K562 (cell line): ENCODE data around the gene GPR4. TPM values are rescaled to one million over a fixed set of nuclear protein-coding genes. Genes with fewer than 3 reads are reported as not detected.

ENCODE experiments used
- ATAC-seq: fragments of 200-7000 bp; cut with Tn5 transposase; 3 replicates; pipeline ENCODE4 v1.9.1; 2020; ENCODE audit warnings: moderate library complexity
- BruUV-seq: library from RNA; stranded (reverse); fragments of 400-500 nt; replicated peaks from 2 replicates; lab custom pipeline; 2021; lab: Mats Ljungman, UMichigan
- CTCF ChIA-PET: fragments of 300-600 bp; formaldehyde crosslinking; extraction: SDS; loops from one replicate; lab custom pipeline; 2021; ENCODE audit warnings: low intra/inter-chr PET ratio; lab: Yijun Ruan, JAX
- POLR2A ChIA-PET: fragments of 300-600, 350-650 bp; sonication (Branson Sonifier 250); formaldehyde crosslinking; extraction: SDS; loops from one replicate; lab custom pipeline; 2021; ENCODE audit warnings: antibody characterized with exemption, inconsistent platforms; lab: Yijun Ruan, JAX
- DNase-seq, 4 experiments: peaks; one replicate each; pipeline versions ENCODE4 v3.0.0 to v3.0.0-alpha.2; 2011 to 2018; ENCODE audit warnings: low spot score in 3 of 4, mixed read lengths in 3 of 4; ENCODE audit errors: extremely low read depth in 1 of 4
- FAIRE-seq: peaks from 2 replicates; lab custom pipeline; 2011; peaks lifted over from hg19 to GRCh38; lab: Jason Lieb, UNC
- H2AFZ ChIP-seq: 2 replicates; pipeline ENCODE4 v1.6.0; 2011; ENCODE audit warnings: low read depth, low read length, control low read depth, inconsistent platforms
- H3K27ac ChIP-seq: fragments of 200-600 bp; 3 replicates; pipeline ENCODE4 v1.8.0; 2011; ENCODE audit warnings: low read depth, mild to moderate bottlenecking, control low read depth, inconsistent platforms, low read length, moderate library complexity, mixed read lengths; ENCODE audit errors: extremely low read depth
- H3K27me3 ChIP-seq, 2 experiments: fragments of 300-600 bp in 1 of 2; 2 replicates in 1 of 2; 3 replicates in 1 of 2; pipeline versions ENCODE4 v1.6.0 to v1.8.0; 2011; ENCODE audit warnings: inconsistent platforms in 2 of 2, low read length in 2 of 2, mild to moderate bottlenecking in 1 of 2, mixed read lengths in 1 of 2, moderate library complexity in 1 of 2; ENCODE audit not compliant: control insufficient read depth in 2 of 2, insufficient read depth in 2 of 2
- H3K36me3 ChIP-seq: fragments of 300-600 bp; 3 replicates; pipeline ENCODE4 v1.8.0; 2011; ENCODE audit warnings: mild to moderate bottlenecking, low read length, inconsistent platforms; ENCODE audit not compliant: control insufficient read depth, insufficient read depth
- H3K4me1 ChIP-seq, 2 experiments: fragments of 200-600 bp in 1 of 2; replicated peaks in 1 of 2; 2 replicates in 1 of 2; 3 replicates in 1 of 2; pipeline versions ENCODE4 v1.5.1 to v1.8.0; 2011; ENCODE audit warnings: inconsistent platforms in 2 of 2, low read length in 2 of 2, mild to moderate bottlenecking in 1 of 2, mixed read lengths in 1 of 2, moderate library complexity in 1 of 2; ENCODE audit not compliant: control insufficient read depth in 2 of 2, insufficient read depth in 2 of 2
- H3K4me2 ChIP-seq: 2 replicates; pipeline ENCODE4 v1.6.1; 2011; ENCODE audit warnings: low read length, control low read depth, inconsistent platforms, mixed read lengths; ENCODE audit not compliant: insufficient read depth
- H3K4me3 ChIP-seq: fragments of 200-600 bp; sonication (generic), shearing (Covaris generic); 2 replicates; pipeline ENCODE4 v1.5.1; 2016; ENCODE audit warnings: control low read depth, inconsistent platforms
- H3K79me2 ChIP-seq: fragments of 200-600 bp; 3 replicates; pipeline ENCODE4 v1.8.0; 2011; ENCODE audit warnings: low read length, inconsistent platforms; ENCODE audit not compliant: control insufficient read depth, insufficient read depth
- H3K9ac ChIP-seq, 2 experiments: 2 replicates each; pipeline versions ENCODE4 v1.6.0 to v1.6.1; 2011; ENCODE audit warnings: low read depth in 2 of 2, low read length in 2 of 2, control low read depth in 1 of 2, inconsistent platforms in 1 of 2, mild to moderate bottlenecking in 1 of 2, mixed read lengths in 1 of 2; ENCODE audit not compliant: insufficient read depth in 1 of 2
- H3K9me1 ChIP-seq: one replicate; pipeline ENCODE4 v1.6.0; 2011; ENCODE audit warnings: inconsistent platforms, mild to moderate bottlenecking, low read length, moderate library complexity; ENCODE audit not compliant: control insufficient read depth, insufficient read depth
- H3K9me3 ChIP-seq: replicated peaks from 2 replicates; pipeline ENCODE4 v1.5.1; 2011; ENCODE audit warnings: low read depth, low read length, inconsistent platforms; ENCODE audit not compliant: control insufficient read depth, insufficient read depth
- H4K20me1 ChIP-seq: replicated peaks from 2 replicates; pipeline ENCODE4 v1.6.1; 2011; ENCODE audit warnings: low read length, inconsistent platforms, mixed read lengths; ENCODE audit not compliant: control insufficient read depth, insufficient read depth
- EZH2 ChIP-seq: IDR thresholded peaks from 2 replicates; pipeline ENCODE4 v1.6.1; 2012; ENCODE audit warnings: low read depth, mild to moderate bottlenecking, inconsistent platforms, low read length, borderline replicate concordance
- GTF2E2 ChIP-seq: fragments of 200-800 bp; sonication (Bioruptor generic); IDR thresholded peaks from 2 replicates; pipeline ENCODE4 v1.6.1; 2016; ENCODE audit warnings: missing genetic modification characterization, missing compliant biosample characterization
- RB1 ChIP-seq: fragments of 450-650 bp; IDR thresholded peaks from 2 replicates; pipeline ENCODE4 v1.6.1; 2017; ENCODE audit warnings: low read depth, mild to moderate bottlenecking
- ZBTB12 ChIP-seq: fragments of 250-450 bp; sonication (Bioruptor Pico); IDR thresholded peaks from 2 replicates; pipeline ENCODE4 v1.4.0; 2020
- ZNF232 ChIP-seq: sonication (generic); formaldehyde crosslinking; IDR thresholded peaks from 2 replicates; pipeline ENCODE4 v1.8.0; 2022; ENCODE audit warnings: mild to moderate bottlenecking, missing genetic modification reagents
- WGBS: fragments of 100-300 bp; shearing (Covaris generic); methylation state at CpG from one replicate; pipeline ENCODE4 v1.1.6; 2016; ENCODE audit warnings: low coverage, mixed read lengths; ENCODE audit not compliant: insufficient coverage; ENCODE audit errors: missing lambda C conversion rate; 5-methylcytosine and 5-hydroxymethylcytosine counted together
- in situ Hi-C: fragments of 300-500 bp; cut with MboI; formaldehyde crosslinking; loops from 4 replicates; pipeline ENCODE4 v1.15.0; 2018; ENCODE audit warnings: inconsistent platforms, mixed read lengths
- intact Hi-C: fragments of 100-400 bp; cut with micrococcal nuclease; formaldehyde crosslinking; loops from 2 replicates; pipeline ENCODE4 v1.14.2; 2022
- polyA plus RNA-seq, 8 experiments: library from polyadenylated mRNA; depleted of rRNA in 4 of 8; stranded (reverse) in 5 of 8; unstranded in 3 of 8; fragments of >200 nt; fragmentation: Nextera tagmentation in 2 of 8; fragmentation: Illumina TruSeq in 1 of 8; extraction: Ambion mirVana in 2 of 8; extraction: Trizol in 1 of 8; gene quantifications; 2 replicates each; pipeline versions ENCODE4 v1.2.1 to v1.2.3, GENCODE V29; 2011 to 2014; ENCODE audit warnings: inconsistent platforms in 1 of 8, missing spikeins in 1 of 8
- total RNA-seq, 7 experiments: library from RNA; depleted of rRNA in 6 of 7; stranded (reverse); fragments of >200 nt in 6 of 7; fragmentation: Illumina TruSeq in 2 of 7; extraction: Trizol in 2 of 7; gene quantifications; 2 replicates each; pipeline versions ENCODE4 v1.2.1 to v1.2.3, GENCODE V29; 2011 to 2021; ENCODE audit warnings: low replicate concordance in 1 of 7
- TF ChIP-seq, protein P1 (sequence below), 2 experiments: fragments of 450-650 bp in 1 of 2; sonication (generic) in 1 of 2; formaldehyde crosslinking in 1 of 2; IDR thresholded peaks; 2 replicates each; pipeline versions ENCODE4 v1.7.1 to v1.9.0; 2016 to 2022; ENCODE audit warnings: inconsistent platforms in 1 of 2, mild to moderate bottlenecking in 1 of 2, missing genetic modification reagents in 1 of 2
- TF ChIP-seq, protein P2 (sequence below): IDR thresholded peaks from 3 replicates; pipeline ENCODE4 v1.6.1; 2011; ENCODE audit warnings: borderline replicate concordance, mild to moderate bottlenecking; ENCODE audit not compliant: insufficient read length, insufficient read depth

GPR4 gene
- total and polyA plus RNA-seq, 9 of the 15 experiments (the other 6 are each of a cell fraction or from before 2014, with no cell fraction given) = 0.03 to 0.09 (median 0.04) TPM; not detected in 5

DNA sequence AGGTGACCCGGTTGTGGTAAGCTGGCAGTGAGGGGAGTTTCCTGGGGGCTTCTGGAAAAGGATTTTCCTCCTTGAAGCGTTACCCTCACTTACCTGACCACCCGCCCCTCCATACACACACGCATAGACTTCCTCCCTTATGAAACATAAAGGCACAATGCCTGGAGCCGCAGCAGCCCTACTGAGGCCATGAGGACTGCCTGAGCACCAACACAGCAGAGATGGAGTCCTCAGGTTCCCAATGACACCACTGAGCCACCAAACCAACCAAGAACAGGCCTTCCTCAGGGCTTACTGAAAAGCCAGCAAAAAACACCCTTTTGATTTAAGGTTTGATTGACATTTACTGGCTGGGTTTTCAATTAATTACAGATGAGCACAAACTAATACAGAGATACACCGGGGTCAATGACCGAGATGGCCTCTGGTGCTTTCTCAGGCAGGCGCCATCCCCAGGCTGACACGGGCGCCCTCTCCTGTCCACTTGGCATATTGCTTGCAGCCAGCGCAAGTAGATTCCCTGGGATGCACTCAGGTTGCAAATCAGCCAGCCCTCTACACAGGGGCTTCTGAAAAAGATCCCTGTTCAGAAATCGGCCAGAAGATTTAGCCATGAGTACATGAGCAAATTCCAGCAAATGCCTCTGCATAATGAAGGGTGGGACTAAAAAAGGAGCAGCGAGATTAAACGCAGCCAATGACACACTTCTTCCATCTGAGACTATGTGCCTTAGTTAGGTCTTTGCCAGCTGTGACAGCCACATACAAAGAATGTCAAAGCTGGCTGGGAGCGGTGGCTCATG, 32.2 kb downstream of the GPR4 start (continued):
- TF ChIP-seq RB1 = 0 out of 2 replicates have a peak, but pooled peaks have one; percentile 49
- no peak for TF ChIP-seq GTF2E2 (tag)
- no peak for TF ChIP-seq ZBTB12 (CRISPR knock-in tag)
- TF ChIP-seq ZNF232 = no peak

GRCh38 chr19:45568732-45569131, 33.3 kb downstream of the GPR4 start:
- Histone ChIP-seq H3K4me1 (peaks cover 4 to 6% of the 10 kb centered on the region in 2 experiments; a peak in 2 of 5 replicates), H4K20me1 (no peaks in the 10 kb centered on the region), H3K9ac (peak overlapping the region in 1 of 2 experiments; percentile 41; a peak in 1 of 4 replicates), H3K9me1 (no peaks in the 10 kb centered on the region), H2AFZ (no peak overlapping the region), H3K27me3 (no peaks in the 10 kb centered on the region), H3K9me3 (no peaks in the 10 kb centered on the region), H3K36me3 (peaks cover 10% of the 10 kb centered on the region; the same call in 1 of the 3 replicates), H3K79me2 (peaks cover 39% of the 10 kb centered on the region), H3K4me2 (no peak overlapping the region), H3K4me3 (no peak overlapping the region), H3K27ac (no peak overlapping the region)
- WGBS = 78% methylated on average over 3 of the region's 3 CpGs
- in situ Hi-C loops (no loop called here), intact Hi-C loops (no loop called here)
- TF ChIP-seq EZH2 = no peak
- TF ChIP-seq, protein P1, sequence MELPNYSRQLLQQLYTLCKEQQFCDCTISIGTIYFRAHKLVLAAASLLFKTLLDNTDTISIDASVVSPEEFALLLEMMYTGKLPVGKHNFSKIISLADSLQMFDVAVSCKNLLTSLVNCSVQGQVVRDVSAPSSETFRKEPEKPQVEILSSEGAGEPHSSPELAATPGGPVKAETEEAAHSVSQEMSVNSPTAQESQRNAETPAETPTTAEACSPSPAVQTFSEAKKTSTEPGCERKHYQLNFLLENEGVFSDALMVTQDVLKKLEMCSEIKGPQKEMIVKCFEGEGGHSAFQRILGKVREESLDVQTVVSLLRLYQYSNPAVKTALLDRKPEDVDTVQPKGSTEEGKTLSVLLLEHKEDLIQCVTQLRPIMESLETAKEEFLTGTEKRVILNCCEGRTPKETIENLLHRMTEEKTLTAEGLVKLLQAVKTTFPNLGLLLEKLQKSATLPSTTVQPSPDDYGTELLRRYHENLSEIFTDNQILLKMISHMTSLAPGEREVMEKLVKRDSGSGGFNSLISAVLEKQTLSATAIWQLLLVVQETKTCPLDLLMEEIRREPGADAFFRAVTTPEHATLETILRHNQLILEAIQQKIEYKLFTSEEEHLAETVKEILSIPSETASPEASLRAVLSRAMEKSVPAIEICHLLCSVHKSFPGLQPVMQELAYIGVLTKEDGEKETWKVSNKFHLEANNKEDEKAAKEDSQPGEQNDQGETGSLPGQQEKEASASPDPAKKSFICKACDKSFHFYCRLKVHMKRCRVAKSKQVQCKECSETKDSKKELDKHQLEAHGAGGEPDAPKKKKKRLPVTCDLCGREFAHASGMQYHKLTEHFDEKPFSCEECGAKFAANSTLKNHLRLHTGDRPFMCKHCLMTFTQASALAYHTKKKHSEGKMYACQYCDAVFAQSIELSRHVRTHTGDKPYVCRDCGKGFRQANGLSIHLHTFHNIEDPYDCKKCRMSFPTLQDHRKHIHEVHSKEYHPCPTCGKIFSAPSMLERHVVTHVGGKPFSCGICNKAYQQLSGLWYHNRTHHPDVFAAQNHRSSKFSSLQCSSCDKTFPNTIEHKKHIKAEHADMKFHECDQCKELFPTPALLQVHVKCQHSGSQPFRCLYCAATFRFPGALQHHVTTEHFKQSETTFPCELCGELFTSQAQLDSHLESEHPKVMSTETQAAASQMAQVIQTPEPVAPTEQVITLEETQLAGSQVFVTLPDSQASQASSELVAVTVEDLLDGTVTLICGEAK (IDR thresholded peaks at IDR 0.05) = 0 out of 2 replicates have a peak, but pooled peaks have one; percentile 45
- TF ChIP-seq, protein P1 (CRISPR knock-in tag; IDR thresholded peaks at IDR 0.05) = no peak
- TF ChIP-seq, protein P2, sequence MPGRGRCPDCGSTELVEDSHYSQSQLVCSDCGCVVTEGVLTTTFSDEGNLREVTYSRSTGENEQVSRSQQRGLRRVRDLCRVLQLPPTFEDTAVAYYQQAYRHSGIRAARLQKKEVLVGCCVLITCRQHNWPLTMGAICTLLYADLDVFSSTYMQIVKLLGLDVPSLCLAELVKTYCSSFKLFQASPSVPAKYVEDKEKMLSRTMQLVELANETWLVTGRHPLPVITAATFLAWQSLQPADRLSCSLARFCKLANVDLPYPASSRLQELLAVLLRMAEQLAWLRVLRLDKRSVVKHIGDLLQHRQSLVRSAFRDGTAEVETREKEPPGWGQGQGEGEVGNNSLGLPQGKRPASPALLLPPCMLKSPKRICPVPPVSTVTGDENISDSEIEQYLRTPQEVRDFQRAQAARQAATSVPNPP = no peak
- CTCF ChIA-PET = interaction anchor here (1.0 kb wide), 1 partner anchor 45 kb away, joined by 3 read pairs; no protein-coding TSS in a partner anchor
- BruUV-seq = no TSS peak
- POLR2A ChIA-PET = interaction anchor here (1.0 kb wide), 1 partner anchor 8 kb away, joined by 5 read pairs; no protein-coding TSS in a partner anchor
- ATAC-seq = no peak
- peak in 1 of 4 experiments; percentile 2 for DNase-seq
- no peak for FAIRE-seq
